Esophagus squamous epithelium (tissue), 5 donors: ENCODE data around the gene PRDM2. TPM values are rescaled to one million over a fixed set of nuclear protein-coding genes. Genes with fewer than 3 reads are reported as not detected.

Experiments
- DNase-seq: peaks from one replicate; lab custom pipeline; 2025; lab: John Stamatoyannopoulos, UW
- H3K27ac ChIP-seq, 4 donors: fragments of 200-600 bp; sonication (generic); one replicate each; pipeline ENCODE4 v1.5.1; 2016 to 2019; ENCODE audit warnings: mild to moderate bottlenecking in 1 of 4
- H3K27me3 ChIP-seq, 4 donors: fragments of 200-600 bp; sonication (generic); 1 replicate in 3 of 4; 2 replicates in 1 of 4; pipeline versions ENCODE4 v1.5.1 to v1.6.0; 2017 to 2021; ENCODE audit warnings: antibody characterized with exemption in 1 of 4
- H3K36me3 ChIP-seq, 3 donors: fragments of 200-600 bp; sonication (generic); one replicate each; pipeline ENCODE4 v1.5.1; 2016 to 2019
- H3K4me1 ChIP-seq, 3 donors: fragments of 200-600 bp; sonication (generic); one replicate each; pipeline ENCODE4 v1.5.1; 2017 to 2019
- H3K4me3 ChIP-seq, 4 donors: fragments of 200-600 bp; sonication (generic); 1 replicate in 3 of 4; 2 replicates in 1 of 4; pipeline ENCODE4 v1.5.1; 2016 to 2019; ENCODE audit warnings: mild to moderate bottlenecking in 2 of 4, moderate library complexity in 1 of 4
- H3K9me3 ChIP-seq, 3 donors: fragments of 200-600 bp; sonication (generic); one replicate each; pipeline ENCODE4 v1.5.1; 2016 to 2019
- POLR2A ChIP-seq, 4 donors: fragments of 450-650 bp; IDR thresholded peaks; one replicate each; pipeline ENCODE4 v1.6.1; 2017; ENCODE audit warnings: antibody characterized with exemption in 4 of 4, mild to moderate bottlenecking in 4 of 4, moderate library complexity in 3 of 4
- WGBS, 2 donors: methylation state at CpG; one replicate each; pipeline ENCODE4 v1.1.5; 2018; 5-methylcytosine and 5-hydroxymethylcytosine counted together
- intact Hi-C: fragments of 100-400 bp; cut with DNase I; formaldehyde crosslinking; loops from one replicate; pipeline ENCODE4 v1.15.0; 2022
- total RNA-seq, 4 donors: library from RNA; depleted of rRNA; stranded (reverse); fragments of >200 nt; gene quantifications; one replicate each; pipeline ENCODE4 v1.1.0, GENCODE V29; 2016
- TF ChIP-seq, protein P1 (sequence below), 6 experiments: fragments of 450-650 bp in 4 of 6; fragments of 200-600 bp in 2 of 6; sonication (generic) in 2 of 6; IDR thresholded peaks; one replicate each; pipeline ENCODE4 v1.5.1; 2016 to 2019; ENCODE audit warnings: antibody characterized with exemption in 6 of 6, mild to moderate bottlenecking in 4 of 6, moderate library complexity in 4 of 6
- donor health status: DM: yes; HTN: yes; CAD: no.

Gene PRDM2
- total RNA-seq, 4 donors from 2014 or later: 19.2 to 37.4 (median 26.2) TPM

GRCh38 chr1:13803546-13804239 lies 103.7 kb downstream of the PRDM2 start:
- H3K4me1 ChIP-seq: peaks cover 11 to 59% (median 25%) of the 10 kb centered on the region in 3 donors
- no peak overlapping the region for H3K4me3 ChIP-seq
- no peaks in the 10 kb centered on the region for H3K36me3 ChIP-seq
- no peaks in the 10 kb centered on the region for H3K27me3 ChIP-seq
- DNase-seq: no peak
- H3K9me3 ChIP-seq: no peaks in the 10 kb centered on the region
- TF ChIP-seq, protein P1, sequence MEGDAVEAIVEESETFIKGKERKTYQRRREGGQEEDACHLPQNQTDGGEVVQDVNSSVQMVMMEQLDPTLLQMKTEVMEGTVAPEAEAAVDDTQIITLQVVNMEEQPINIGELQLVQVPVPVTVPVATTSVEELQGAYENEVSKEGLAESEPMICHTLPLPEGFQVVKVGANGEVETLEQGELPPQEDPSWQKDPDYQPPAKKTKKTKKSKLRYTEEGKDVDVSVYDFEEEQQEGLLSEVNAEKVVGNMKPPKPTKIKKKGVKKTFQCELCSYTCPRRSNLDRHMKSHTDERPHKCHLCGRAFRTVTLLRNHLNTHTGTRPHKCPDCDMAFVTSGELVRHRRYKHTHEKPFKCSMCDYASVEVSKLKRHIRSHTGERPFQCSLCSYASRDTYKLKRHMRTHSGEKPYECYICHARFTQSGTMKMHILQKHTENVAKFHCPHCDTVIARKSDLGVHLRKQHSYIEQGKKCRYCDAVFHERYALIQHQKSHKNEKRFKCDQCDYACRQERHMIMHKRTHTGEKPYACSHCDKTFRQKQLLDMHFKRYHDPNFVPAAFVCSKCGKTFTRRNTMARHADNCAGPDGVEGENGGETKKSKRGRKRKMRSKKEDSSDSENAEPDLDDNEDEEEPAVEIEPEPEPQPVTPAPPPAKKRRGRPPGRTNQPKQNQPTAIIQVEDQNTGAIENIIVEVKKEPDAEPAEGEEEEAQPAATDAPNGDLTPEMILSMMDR (IDR thresholded peaks at IDR 0.05): no peak
- no peak for TF ChIP-seq POLR2A (IDR thresholded peaks at IDR 0.05)
- intact Hi-C loops: loop anchor here (10.0 kb wide), 1 partner anchor 139 kb away; no protein-coding TSS in a partner anchor
- no peak overlapping the region for H3K27ac ChIP-seq
- WGBS, 2 donors: 80 to 95% methylated on average over 2 to 6 of the region's 18 CpGs

GRCh38 chr1:13804240-13804633 lies 104.2 kb downstream of the PRDM2 start:
- no peak overlapping the region for H3K27ac ChIP-seq
- WGBS, 2 donors: 98 to 100% methylated on average over 4 to 8 of the region's 11 CpGs
- H3K27me3 ChIP-seq: no peaks in the 10 kb centered on the region
- H3K36me3 ChIP-seq: no peaks in the 10 kb centered on the region
- peaks cover 11 to 59% (median 23%) of the 10 kb centered on the region in 3 donors for H3K4me1 ChIP-seq
- H3K9me3 ChIP-seq: no peaks in the 10 kb centered on the region
- DNase-seq: no peak
- intact Hi-C loops: loop anchor here (10.0 kb wide), 1 partner anchor 139 kb away; no protein-coding TSS in a partner anchor
- TF ChIP-seq POLR2A (IDR thresholded peaks at IDR 0.05): no peak
- TF ChIP-seq, protein P1 (IDR thresholded peaks at IDR 0.05): no peak
- no peak overlapping the region for H3K4me3 ChIP-seq

- intact Hi-C loops: loop anchor here (10.0 kb wide), 1 partner anchor 141 kb away; no protein-coding TSS in a partner anchor
- no peak for DNase-seq
Measured at GRCh38 chr1:13805431-13805830, 105.4 kb downstream of the PRDM2 start.

GRCh38 chr1:13806108-13806507 lies 106.1 kb downstream of the PRDM2 start:
- TF ChIP-seq, protein P1 (IDR thresholded peaks at IDR 0.05): no peak
- TF ChIP-seq POLR2A (IDR thresholded peaks at IDR 0.05): no peak
- 96 to 98% methylated on average over 13 of the region's 13 CpGs for WGBS, 2 donors
- H3K4me1 ChIP-seq: peaks cover 7 to 48% (median 7%) of the 10 kb centered on the region in 3 donors
- DNase-seq: no peak
- intact Hi-C loops: loop anchor here (10.0 kb wide), 1 partner anchor 141 kb away; no protein-coding TSS in a partner anchor
- no peaks in the 10 kb centered on the region for H3K36me3 ChIP-seq
- no peak overlapping the region for H3K27ac ChIP-seq
- H3K4me3 ChIP-seq: no peak overlapping the region
- no peaks in the 10 kb centered on the region for H3K9me3 ChIP-seq
- H3K27me3 ChIP-seq: no peaks in the 10 kb centered on the region

More at GRCh38 chr1:13805431-13805830, 105.4 kb downstream of the PRDM2 start:
- 80 to 82% methylated on average over 2 to 5 of the region's 5 CpGs for WGBS, 2 donors
- Histone ChIP-seq H3K4me3 (no peak overlapping the region), H3K4me1 (peaks cover 7 to 49% (median 14%) of the 10 kb centered on the region in 3 donors), H3K9me3 (no peaks in the 10 kb centered on the region), H3K27me3 (no peaks in the 10 kb centered on the region), H3K36me3 (no peaks in the 10 kb centered on the region), H3K27ac (no peak overlapping the region)
- no peak for TF ChIP-seq POLR2A (IDR thresholded peaks at IDR 0.05)
- TF ChIP-seq, protein P1 (IDR thresholded peaks at IDR 0.05): no peak

DNA sequence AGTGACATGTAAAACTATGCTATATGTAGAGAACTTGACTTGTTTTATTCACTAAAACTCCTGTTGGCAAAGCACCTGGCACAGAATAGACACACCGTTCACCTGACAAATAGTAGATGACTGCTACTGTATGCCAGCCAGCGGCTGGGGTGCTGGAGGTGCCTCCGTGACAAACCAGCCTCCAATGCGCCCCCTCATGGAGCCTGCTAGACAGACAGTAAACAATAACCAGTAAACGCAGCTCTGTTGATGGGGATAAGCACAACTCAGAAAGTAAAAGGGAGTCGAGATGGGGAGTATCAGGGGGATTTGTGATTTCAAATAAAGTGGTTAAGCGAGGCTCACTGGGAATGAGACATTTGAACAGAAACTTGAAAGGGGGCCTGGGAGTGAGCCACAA lies 107.2 kb downstream of the PRDM2 start:
- no peak overlapping the region for H3K4me3 ChIP-seq
- H3K27ac ChIP-seq: no peak overlapping the region
- H3K4me1 ChIP-seq: peaks cover under 1 to 47% (median 2%) of the 10 kb centered on the region in 3 donors
- H3K27me3 ChIP-seq: no peaks in the 10 kb centered on the region
- intact Hi-C loops: loop anchor here (10.0 kb wide), 1 partner anchor 142 kb away; no protein-coding TSS in a partner anchor
- WGBS, 2 donors: 46 to 68% methylated on average over 7 of the region's 7 CpGs
- no peak for DNase-seq
- no peak for TF ChIP-seq POLR2A (IDR thresholded peaks at IDR 0.05)
- TF ChIP-seq, protein P1 (IDR thresholded peaks at IDR 0.05): peak in 3 of 6 experiments; percentile 32 to 61 (median 32)
- H3K9me3 ChIP-seq: no peaks in the 10 kb centered on the region
- H3K36me3 ChIP-seq: no peaks in the 10 kb centered on the region
